ENCODE results near the gene SPTBN4.

DNA sequence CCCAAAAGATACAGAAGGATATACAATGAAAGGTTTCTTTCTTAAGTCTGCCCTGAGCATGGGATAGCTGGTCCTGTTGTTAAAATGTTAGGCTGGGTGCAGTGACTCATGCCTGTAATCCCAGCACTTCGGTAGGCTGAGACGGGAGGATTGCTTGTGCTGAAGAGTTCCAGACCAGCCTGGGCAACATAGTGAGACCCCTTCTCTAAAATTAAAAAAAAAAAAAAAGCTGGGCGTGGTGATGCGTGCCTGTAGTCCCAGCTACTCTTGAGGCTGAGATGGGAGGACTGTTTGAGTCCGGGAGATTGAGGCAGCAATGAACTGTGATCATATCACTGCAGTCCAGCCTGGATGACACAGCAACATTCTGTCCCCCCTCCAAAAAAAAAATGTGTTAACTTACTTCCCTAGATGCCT, 57.3 kb downstream of the SPTBN4 start:
- no peak for TF ChIP-seq CTCF (conservative IDR thresholded peaks at IDR 0.05; ENCODE audit: low read length)
- TF ChIP-seq EZH2phosphoT487 (IDR thresholded peaks at IDR 0.05; ENCODE audit: borderline replicate concordance) = no peak

Measured in Loucy (cell line).